ENCODE measurements around the gene CARM1.
A peak's percentile ranks its signal among the peaks of the same experiment; 100 is the strongest.
"Not testable (repeated sequence)": the region's sequence is repeated elsewhere in the genome, so short reads cannot be mapped to it uniquely, and the experiment has no call there.

The CARM1 gene

DNA sequence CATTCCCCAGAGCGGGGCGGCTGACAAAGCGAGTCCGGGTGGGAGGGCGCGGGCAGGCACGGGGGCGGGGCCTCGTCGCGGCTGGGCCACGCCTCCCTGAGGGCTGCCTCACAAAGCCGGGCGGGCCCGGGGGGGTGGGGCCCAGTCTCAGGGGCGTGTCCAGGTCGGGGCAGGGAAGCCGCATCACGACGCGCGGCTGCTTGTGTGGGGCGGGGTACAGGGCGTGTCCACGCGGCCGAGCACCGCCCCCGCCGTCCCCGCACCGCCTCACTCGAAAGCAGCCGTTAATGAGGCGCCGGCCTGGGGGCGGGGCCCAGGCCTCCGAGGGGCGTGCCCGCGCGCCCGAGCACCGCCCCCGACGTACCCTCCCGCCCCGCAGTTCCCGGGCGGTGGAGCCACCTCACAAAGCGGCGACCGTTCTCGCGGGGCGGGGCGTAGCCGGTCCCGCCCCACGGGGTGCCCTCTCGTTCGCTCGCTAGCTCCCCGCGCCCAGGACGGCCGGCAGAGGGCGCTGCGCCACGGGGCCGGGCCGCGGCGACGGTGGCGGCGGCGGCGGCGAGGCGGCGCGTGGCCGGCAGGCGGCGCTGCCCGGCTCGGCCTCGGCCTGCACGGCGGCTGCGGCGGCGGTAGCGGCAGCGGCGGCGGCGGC lies at the start of gene CARM1:
TSS of gene CARM1 (plus strand) at position 599 of the 649 bp plus-strand sequence. CDS start 150 bp downstream, outside the sequence.
- peak; percentile 87 for DNase-seq (ENCODE audit: low spot score)

DNA sequence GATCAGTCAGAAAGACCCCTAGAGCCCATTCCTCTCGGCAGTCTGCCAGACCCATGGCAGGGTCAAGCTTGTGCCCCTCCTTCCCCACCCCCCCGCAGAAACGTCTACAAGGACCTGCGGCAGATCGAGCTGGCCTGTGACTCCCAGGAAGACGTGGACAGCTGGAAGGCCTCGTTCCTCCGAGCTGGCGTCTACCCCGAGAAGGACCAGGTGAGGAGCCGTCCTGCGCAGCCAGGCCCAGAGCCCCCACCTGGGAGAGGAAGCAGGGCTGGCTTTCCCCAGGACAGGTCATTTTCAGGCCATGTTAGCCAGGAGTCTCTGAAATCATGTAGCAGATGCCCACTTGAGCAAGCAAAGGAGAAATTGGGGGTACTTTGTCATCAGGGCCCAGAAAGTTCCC lies 47.7 kb upstream of the CARM1 start:
- no peak for DNase-seq (ENCODE audit: low spot score)

DNA sequence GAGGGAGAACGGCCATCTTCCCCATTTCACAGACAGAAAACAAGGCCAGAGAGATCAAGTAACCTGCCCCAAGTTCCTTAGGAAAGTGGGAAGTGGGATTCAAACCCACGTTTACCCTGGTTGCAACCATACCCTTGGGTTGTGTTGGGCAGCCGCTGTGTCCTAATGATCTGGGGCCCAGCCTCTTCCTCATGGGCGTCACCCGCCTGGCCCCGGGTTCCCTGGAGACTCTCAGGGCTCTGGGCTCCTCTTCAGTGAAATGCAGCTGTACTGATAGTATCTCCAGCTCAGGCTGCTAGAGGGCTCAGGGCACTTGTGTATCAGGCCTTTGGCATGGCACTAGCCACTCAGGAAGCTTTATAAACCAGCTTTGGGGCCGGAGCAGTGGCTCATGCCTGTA lies 45.1 kb upstream of the CARM1 start:
- no peak for DNase-seq (ENCODE audit: low spot score)

DNA sequence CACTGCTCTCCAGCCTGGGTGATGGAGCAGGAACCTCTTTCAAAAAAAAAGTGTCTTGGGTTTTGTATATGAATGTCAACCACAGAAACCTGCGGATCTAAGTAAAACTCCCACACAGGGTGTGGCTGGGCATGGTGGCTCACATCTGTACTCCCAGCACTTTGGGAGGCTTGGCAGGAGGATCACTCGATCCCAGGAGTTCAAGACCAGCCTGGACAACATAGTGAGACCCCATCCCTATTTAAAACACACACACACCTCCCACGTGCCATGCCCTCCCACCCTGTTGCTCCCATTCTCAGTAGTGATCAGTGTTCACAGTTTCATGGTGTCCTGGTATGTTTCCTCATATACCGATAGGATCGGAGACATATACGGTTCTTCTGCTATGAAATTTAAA lies 44.5 kb upstream of the CARM1 start:
- no peak for DNase-seq (ENCODE audit: low spot score)

DNA sequence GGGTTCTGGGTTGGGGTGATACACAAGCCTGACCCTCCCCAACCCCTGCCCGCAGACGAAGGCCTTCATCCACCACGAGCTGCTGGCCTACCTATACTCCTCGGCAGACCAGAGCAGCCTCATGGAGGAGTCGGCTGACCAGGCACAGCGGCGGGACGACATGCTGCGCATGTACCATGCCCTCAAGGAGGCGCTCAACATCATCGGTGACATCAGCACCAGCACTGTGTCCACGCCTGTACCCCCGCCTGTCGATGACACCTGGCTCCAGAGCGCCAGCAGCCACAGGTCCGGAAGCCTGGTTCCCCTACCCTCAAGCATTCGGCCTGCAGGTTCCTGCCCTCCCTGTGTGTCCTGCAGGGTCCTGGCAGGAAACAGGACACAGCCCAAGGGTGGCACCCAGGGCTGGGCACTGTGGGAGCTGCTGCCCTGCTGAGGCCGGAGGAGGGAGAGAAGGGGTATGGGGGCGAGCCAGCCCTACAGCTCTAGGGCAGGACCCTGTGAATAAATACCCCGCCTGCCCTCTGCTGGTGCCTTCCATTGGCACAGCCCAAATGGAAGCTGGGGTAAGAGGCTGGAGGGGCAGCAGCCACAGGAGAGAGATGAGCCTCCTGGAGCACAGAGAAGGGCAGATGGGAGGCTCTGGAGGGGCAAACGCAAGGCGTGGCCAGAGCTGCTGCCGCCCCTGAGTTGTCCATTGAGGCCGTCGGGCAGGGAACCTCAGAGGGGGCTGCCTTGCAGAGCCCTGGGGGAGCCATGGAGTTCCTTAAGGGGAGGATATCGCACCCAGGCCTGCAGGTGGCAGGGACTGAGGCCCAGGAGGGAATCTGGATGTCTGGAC lies 42.2 kb upstream of the CARM1 start:
- no peak for DNase-seq (ENCODE audit: low spot score)

DNA sequence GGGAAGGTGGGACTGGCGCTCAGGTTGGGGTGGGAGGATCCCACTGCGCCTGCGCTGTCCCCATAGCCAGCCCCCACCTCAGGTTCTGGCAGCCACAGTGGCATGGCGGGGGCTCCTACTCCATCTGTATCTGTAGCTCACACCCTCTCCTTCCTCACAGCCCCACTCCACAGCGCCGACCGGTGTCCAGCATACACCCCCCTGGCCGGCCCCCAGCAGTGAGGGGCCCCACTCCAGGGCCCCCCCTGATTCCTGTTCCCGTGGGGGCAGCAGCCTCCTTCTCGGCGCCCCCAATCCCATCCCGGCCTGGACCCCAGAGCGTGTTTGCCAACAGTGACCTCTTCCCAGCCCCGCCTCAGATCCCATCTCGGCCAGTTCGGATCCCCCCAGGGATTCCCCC lies 41.4 kb upstream of the CARM1 start:
- DNase-seq (ENCODE audit: low spot score), result no peak

DNA sequence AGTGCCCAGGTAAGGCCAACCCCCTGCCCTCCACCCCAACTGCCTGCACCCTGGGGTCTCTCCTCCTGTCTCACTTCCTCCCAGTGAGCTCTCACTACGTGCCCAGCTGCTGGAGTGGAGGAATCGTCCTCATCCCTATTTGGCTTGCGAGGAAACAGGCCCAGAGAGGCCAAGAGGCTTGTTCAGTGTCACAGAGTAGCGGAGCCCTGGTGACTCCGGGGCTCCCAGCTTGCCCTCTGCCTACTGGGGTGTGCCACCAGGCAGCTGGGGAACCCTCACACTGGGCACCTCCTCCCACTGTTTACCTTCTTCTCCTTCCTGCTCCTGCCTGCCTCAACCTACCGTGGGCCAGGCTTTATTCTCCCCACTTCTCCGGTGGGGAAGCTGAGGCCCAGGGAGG lies 41.0 kb upstream of the CARM1 start:
- DNase-seq (ENCODE audit: low spot score), result no peak

DNA sequence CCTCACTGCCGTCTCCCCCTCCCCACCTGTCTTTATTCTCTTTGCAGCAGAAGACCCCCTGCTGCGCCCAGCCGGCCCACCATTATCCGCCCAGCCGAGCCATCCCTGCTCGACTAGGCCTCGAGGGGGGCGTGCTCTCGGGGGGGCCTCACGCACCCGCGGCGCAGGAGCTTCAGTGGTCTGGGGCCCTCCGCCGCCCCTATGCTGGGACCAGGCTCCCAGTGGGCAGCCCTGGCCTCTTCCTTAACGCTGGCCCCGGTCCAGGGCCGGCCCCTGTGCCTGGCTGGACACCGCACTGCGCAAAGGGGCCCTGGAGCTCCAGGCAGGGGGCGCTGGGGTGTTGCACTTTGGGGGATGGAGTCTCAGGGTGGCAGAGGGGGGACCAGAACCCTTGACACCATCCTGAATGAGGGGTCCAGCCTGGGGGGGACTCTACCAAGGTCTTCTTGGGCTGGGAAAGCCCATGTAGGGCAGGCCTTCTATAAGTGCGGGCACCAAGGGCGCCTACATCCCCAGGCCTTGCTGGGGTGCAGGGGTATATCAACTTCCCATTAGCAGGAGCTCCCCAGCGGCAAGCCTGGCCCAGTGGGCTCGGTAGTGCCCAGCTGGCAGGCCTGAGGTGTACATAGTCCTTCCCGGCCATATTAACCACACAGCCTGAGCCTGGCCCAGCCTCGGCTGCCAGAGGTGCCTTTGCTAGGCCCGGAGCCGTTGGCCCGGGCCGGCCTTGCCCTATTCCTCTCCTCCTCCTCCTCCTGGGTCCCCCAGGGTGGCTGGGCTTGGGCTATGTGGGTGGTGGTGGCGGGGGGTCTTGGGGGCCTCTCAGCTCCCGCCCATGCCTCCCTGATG lies 40.2 kb upstream of the CARM1 start:
- DNase-seq (ENCODE audit: low spot score), result no peak

DNA sequence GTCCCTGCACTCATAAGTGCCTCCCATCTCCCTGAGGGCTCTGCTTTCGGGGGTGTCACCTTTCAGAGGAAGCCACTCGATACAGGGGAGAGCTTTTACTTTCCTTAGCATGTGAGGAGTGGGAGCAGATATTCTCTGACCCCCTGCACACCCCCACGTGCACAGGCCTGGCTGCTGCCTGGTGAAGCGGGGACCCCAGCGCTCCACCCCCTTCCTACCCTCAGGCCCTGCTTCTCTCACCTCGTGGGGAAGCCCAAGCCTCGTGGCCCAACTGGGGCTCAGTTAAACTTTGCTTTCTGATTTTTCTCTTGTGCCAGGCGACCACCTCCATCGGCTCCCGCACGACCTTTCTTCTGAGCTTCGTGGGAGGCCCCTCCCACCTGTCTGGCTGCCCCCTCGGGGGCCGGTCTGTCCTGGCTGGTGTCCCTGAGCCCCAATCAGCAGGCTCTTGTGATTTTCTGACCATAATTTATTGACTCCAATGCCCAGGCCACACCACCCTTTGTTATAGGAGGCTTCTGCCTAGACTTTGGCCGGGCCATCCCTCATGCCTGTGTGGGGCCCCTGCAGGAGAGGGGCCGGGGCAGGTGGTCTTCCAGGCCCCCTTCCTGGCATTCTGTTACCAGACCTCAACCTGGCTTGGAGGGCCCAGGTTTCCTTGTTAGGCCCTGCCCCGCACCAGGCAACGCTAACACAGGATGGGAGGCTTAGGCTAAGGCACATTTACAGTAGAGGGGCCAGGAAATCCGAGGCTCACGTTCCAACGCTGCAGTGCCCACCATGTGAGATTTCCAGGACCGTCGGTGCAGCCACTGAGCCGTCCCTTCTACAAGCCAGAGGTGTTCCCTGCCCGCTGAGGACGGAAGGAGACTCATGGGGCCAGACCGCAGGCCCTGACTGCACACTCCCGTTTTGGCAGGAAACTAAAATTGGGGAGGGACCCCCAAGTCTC lies 39.1 kb upstream of the CARM1 start:
- no peak for DNase-seq (ENCODE audit: low spot score)

DNA sequence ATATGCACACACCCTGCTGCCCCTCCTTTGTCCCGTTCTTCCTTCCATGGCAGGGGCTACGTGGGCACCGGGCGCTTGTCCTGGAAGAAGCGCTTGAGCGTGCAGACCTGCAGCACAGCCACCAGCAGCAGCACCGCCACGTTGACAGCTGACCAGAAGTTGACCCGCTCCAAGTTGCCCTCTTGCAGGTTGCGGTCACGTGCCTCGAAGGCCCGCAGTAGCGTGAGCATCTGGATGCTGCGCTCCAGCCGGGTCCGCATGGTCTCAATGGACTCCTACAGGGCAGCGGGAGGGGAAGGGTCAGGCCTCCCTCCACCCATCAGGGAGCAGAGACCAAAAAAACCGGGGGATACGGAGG lies 38.4 kb upstream of the CARM1 start:
- DNase-seq (ENCODE audit: low spot score), result no peak

DNA sequence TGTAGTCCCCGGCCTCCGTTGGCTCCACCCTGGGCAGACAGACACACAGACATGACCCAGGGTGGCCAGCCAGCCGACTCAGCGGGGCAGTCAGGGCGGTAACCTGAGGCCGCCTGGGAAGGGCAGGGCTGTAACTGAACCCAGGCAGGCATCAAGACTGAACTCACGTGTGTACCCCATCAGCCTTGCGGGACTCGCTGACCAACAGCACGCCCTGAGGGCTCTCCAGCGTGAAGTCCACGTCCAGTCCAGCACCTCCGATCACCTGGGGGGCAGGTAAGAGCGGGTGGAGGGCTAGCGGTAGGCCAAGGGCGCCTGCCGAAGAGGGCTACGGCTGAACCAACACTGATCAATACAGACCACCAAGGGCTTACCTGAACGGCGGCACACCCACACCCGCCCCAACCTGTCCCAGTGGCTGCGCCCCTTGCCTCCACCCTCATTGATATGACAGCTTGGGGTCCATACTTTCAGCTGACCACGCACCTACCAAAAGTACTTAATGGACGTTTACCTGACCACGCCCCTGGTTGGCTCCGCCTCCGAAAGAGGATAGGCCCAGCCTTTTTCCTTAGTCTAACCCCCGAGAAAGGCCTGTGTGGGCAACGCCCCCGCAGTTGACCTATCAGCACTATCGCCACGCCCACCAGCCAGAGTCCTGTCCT lies 36.1 kb upstream of the CARM1 start:
- no peak for DNase-seq (ENCODE audit: low spot score)

DNA sequence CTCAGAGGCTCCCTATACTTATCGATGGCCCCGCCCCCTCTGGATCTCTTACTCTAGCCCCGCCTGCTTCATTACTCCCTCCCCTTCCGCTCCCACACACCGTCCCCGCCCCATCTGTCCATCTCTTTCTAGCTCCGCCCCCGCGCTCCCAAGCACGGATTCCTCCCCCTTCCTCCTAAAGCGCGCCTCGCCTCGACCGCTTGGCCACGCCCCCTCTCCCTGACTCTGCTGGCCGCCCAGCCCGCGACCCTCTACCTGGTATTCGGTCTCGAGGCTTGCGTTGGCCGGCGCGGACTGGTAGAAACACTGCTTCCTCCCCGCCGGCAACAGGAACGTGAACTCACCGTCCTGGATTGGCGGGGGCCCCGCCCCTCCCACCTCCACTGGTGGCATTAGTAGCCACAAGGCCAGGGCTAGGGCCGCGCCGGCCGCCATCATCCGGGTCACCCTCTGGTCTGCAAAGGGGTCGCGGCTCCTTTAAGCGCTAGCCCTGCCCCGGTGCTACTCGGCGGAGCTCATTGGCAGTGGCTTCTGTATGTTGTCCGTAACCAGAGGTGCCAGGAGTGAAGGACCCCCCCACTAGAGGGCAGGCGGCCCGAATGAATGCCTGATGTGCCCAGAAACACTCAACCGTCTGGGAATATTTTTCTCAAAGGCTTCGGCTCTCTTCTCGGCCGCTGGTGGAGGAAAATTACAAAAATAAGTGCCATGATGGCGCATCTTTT lies 35.4 kb upstream of the CARM1 start, which contains the start of gene TMED1:
TSS of gene TMED1 (minus strand) at position 459 of the 725 bp plus-strand sequence. CDS start at position 438, 21 bp downstream.
- DNase-seq (ENCODE audit: low spot score), result peak; percentile 95

DNA sequence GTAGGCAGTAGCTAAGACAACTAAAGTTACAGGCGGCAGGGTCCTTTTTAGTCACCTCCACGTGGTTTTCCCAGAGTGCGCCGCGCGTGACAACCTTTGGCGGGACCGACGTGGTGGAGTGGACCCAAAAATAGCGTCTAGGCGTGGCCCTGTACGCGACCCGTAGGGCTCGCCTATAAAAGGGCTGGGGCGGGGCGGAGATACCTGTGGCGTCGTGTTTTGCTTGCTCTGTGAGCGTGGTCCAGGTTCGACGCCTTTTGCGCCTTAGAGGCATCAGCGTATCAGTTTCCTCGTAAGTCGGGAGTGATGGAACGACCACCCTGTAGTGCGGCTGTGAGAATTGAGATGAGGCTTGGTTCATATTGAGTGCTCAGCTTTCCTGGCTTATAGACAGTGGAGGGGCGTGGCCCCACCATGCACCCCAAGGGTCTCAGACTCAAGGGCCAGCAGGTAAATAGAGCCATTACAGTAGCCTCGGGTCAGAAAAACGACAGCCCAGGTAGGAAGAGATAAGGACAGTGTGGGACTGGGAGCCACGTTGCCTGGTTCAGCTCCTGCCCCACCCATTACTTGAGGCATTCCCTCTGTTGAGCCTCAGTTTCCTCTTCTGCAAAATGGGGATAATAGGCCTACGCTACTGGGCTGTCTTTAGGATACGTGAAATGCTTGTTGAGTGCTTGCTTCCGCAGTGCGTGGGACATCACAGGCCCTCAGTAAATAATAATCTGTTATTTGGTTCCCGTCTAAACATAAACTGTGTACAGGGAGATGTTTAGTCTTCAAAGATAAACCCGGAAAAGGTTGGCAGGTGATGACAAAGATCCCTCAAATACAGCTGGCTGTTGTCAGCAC lies 34.6 kb upstream of the CARM1 start:
- DNase-seq (ENCODE audit: low spot score), result peak; percentile 55

DNA sequence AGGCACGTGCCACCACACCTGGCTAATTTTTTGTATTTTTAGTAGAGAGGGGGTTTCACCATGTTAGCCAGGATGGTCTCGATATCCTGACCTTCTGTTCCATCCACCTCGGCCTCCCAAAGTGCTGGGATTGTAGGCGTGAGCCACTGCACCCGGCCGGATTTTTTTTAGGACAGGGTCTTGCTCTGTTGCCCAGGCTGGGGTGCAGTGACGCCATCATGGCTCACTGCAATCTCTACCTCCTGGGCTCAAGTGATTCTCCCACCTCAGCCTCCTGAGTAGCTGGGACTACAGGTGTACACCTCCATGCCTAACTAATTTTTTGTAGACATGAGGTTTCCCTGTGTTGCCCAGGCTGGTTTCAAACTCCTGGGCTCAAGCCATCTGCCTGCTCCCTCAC lies 33.7 kb upstream of the CARM1 start:
- not testable (repeated sequence) for DNase-seq (ENCODE audit: low spot score)

DNA sequence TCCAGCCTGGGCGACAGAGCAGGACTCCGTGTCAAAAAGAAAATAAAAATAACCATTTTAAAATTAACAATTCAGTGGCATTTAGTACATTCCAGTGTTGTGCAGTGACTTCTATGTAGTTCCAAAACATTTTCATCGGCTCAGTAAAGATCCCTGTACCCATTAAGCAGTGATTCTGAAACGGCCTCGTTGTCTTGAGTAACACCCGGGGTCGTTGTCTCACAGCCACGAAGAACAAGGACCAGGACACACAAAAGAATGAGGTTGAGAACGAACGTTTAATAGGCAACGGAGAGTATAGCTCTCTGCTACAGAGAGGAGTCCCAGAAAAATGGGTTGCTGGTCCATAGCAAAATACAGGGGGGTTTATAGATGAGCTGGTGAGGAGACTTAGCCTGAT lies 33.0 kb upstream of the CARM1 start:
- no peak for DNase-seq (ENCODE audit: low spot score)

DNA sequence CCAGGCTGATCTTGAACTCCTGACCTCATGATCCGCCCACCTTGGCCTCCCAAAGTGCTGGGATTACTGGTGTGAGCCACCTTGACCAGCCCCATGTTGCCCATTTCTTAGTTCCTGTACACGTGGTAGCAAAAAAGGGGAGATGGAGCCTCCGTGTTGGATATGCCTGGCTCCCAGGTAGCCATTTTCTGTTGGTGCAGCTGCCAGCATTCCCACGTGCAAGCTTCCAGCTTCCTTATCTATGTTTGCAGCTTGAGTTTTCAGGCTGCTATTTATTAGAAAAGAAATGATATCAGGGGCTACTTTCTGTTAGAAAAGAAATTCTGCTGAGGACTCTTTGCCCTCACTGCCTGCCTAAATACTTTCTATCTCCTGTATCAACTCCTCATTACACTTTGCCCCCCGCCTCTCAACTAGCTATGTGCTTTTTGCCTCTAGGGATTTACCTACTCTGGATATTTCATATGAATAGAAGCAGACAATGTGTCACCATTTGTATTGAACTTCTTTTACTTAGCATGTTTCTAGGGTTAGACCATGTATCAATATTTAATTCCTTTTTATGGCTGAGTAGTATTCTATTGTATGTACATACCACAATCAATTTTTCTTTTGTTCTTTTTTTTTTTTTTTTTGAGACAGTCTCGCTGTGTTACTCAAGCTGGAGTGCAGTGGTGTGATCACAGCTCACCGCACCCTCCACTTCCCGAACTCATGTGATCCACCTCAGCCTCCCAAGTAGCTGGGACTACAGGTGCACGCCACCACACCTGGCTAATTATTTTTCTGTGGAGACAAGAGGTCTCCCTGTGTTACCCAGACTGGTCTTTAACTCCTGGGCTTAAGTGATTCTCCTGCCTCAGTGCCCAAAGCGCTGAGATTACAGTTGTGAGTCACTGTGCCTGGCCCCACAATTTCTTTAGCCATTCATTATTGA lies 32.0 kb upstream of the CARM1 start:
- DNase-seq (ENCODE audit: low spot score), result no peak

DNA sequence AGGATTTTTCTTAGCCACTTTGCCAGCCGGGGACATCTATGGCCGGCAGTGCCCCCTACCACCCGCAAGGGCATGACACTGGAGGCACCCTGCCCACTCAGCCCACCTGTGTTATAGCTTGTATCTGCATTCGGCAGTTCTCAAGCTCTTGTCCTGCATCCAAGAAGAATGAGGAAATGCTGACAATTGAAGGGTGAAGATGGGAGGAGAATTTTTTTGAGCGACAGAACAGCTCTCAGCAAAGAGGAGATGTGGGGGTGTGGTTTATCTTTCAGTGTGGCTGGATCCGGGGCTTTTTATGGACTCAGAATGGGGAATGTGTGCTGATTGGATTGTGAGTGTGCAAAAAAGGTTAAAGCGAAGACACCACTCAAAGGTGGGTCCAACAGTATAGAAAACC lies 28.6 kb upstream of the CARM1 start:
- DNase-seq (ENCODE audit: low spot score), result no peak

Measured in HuH-7 (cell line).